IPS DF 19.7 (cell line): ENCODE measurements around the gene SLC49A3.
"Not testable (repeated sequence)": the region's sequence is repeated elsewhere in the genome, so short reads cannot be mapped to it uniquely, and the experiment has no call there.

Experiments
- DNase-seq: peaks from one replicate; pipeline ENCODE4 v3.0.0-alpha.2; 2013; ENCODE audit warnings: low read depth, low spot score

SLC49A3 gene

GRCh38 chr4:654503-654845 lies 34.5 kb downstream of the SLC49A3 start:
- DNase-seq, result no peak

GRCh38 chr4:653831-654502 lies 35.0 kb downstream of the SLC49A3 start:
- DNase-seq, result no peak

GRCh38 chr4:653080-653821 lies 35.7 kb downstream of the SLC49A3 start:
- DNase-seq, result no peak

GRCh38 chr4:651884-652642 lies 36.9 kb downstream of the SLC49A3 start:
- no peak for DNase-seq

- DNase-seq, result no peak
These were observed 37.7 kb downstream of the SLC49A3 start for GRCh38 chr4:650951-651883.

GRCh38 chr4:650461-650860 lies 38.5 kb downstream of the SLC49A3 start:
- no peak for DNase-seq

GRCh38 chr4:649751-650310 lies 39.1 kb downstream of the SLC49A3 start:
- DNase-seq, result no peak

GRCh38 chr4:649293-649625 lies 39.7 kb downstream of the SLC49A3 start:
- DNase-seq, result no peak

GRCh38 chr4:648579-649292 lies 40.2 kb downstream of the SLC49A3 start:
- DNase-seq, result no peak

GRCh38 chr4:647481-647880 lies 41.5 kb downstream of the SLC49A3 start:
- no peak for DNase-seq

- no peak for DNase-seq
These were observed 42.5 kb downstream of the SLC49A3 start for GRCh38 chr4:646460-646859.

GRCh38 chr4:642366-642765 lies 46.6 kb downstream of the SLC49A3 start:
- not testable (repeated sequence) for DNase-seq

GRCh38 chr4:637536-638280 lies 51.2 kb downstream of the SLC49A3 start:
- no peak for DNase-seq

GRCh38 chr4:636628-637159 lies 52.3 kb downstream of the SLC49A3 start:
- no peak for DNase-seq

GRCh38 chr4:635851-636627 lies 52.9 kb downstream of the SLC49A3 start:
- no peak for DNase-seq

GRCh38 chr4:635066-635835 lies 53.7 kb downstream of the SLC49A3 start:
- not testable (repeated sequence) for DNase-seq

GRCh38 chr4:634599-634985 lies 54.4 kb downstream of the SLC49A3 start:
- no peak for DNase-seq

GRCh38 chr4:633976-634598 lies 54.9 kb downstream of the SLC49A3 start:
- no peak for DNase-seq
